Amniotic stem cell (primary cell): ENCODE measurements around the gene RPS6KA4.

Experiments
- DNase-seq: peaks from one replicate; lab custom pipeline; 2025; lab: John Stamatoyannopoulos, UW

The RPS6KA4 gene

DNA sequence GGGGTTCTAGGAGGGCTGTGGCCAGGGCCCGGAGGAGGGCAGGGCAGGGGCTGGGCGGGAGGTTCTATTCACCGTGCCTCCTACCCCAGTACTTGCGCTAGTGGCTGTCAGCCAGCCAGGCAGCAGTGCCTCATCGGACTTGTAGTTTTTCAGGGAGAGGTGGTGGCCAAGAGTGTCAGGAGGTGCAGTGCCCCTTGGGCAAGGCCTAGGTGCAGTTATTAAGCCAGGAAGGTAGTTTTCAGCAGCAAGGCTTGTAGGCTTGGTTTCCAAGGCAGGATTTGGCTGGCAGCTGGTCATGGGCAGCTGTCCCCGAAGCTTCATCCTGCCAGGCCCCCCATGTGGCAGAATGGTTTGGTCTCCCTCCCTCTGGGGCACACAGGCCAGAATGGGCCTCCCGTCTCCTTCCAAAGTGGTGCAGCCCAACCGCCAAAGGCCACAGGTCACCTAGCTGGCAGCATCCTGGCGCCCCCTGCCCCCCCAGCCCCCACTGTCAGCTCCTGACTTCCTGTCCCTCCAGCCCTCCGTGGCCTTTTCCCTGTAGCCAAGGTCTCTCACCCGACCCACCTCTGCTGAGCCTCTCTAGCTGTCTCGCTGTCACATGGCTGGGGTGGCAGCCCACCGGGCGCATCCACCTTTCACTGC, 10.5 kb upstream of the RPS6KA4 start:
- no peak for DNase-seq

DNA sequence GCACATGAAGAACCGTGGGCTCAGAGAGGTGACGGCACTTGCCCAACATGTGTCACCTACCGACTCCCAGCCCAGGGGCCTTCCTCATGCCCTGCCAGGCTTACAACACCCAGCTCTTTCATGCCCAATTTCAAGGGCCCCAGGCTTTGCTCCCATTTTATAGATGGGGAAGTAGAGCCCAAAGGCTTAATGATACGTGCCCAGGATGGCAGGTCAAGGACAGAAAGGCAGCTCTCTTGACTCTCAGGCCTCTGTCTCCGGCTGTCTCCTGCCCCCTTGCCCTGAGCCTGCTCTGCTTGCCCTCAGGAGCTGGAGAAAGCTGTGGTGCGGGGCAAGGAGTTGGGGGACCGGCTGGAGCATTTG, 10.0 kb upstream of the RPS6KA4 start:
- DNase-seq, result no peak

GRCh38 chr11:64349404-64349803, 9.6 kb upstream of the RPS6KA4 start:
- no peak for DNase-seq

DNA sequence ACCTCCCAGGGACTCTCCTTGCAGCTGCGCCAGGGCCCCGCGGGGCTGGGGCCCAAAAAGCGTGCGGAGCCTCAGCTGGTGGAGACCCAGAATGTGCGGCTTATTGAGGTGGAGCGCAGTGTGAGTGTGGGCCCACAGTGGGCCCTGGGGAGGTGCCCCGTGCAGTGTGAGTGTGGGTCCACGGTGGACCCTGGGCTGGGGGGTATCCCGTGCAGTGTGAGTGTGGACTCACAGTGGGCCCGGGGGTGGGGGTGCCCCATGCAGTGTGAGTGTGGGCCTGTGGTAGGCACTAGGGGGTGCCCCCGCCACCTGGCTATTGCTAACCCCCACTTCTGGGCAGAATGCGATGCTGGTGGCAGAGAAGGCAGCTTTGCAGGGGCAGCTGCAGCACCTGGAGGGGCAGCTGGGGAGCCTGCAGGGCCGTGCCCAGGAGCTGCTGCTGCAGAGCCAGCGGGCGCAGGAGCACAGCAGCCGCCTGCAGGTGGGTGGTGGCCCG, 7.8 kb upstream of the RPS6KA4 start:
- DNase-seq, result no peak

DNA sequence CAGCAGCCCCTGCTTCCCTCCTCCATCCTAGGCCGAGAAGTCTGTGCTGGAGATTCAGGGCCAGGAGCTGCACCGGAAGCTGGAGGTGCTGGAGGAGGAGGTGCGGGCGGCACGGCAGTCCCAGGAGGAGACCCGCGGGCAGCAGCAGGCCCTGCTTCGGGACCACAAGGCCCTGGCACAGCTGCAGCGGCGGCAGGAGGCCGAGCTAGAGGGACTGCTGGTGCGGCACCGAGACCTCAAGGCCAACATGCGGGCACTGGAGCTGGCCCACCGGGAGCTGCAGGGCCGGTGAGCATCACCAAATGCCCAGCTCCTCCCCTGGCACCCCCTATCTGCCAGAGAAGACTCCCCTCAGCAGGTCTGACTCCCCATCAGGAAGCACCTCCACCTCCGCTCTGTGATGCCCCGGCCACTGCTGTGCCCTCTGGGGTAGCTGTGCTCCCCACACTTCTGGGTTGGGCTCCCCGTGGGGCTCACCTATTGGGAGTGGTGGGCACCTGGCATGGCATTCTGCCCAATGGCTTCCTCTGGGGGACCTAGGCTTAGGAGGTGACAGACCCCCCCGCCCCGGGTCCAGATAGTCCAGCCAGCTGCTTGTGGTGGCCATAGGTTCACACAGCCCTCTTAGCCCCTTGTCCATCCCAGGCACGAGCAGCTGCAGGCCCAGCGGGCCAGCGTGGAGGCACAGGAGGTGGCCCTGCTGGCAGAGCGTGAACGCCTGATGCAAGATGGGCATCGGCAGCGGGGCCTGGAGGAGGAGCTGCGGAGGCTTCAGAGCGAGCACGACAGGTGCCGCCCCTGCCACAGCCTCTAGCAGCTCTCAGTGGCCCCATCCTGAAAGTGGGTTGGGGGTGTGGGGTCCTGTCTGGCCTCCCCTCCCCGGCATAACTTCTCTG, 6.6 kb upstream of the RPS6KA4 start:
- no peak for DNase-seq

GRCh38 chr11:64352995-64353714, 5.8 kb upstream of the RPS6KA4 start:
- no peak for DNase-seq

DNA sequence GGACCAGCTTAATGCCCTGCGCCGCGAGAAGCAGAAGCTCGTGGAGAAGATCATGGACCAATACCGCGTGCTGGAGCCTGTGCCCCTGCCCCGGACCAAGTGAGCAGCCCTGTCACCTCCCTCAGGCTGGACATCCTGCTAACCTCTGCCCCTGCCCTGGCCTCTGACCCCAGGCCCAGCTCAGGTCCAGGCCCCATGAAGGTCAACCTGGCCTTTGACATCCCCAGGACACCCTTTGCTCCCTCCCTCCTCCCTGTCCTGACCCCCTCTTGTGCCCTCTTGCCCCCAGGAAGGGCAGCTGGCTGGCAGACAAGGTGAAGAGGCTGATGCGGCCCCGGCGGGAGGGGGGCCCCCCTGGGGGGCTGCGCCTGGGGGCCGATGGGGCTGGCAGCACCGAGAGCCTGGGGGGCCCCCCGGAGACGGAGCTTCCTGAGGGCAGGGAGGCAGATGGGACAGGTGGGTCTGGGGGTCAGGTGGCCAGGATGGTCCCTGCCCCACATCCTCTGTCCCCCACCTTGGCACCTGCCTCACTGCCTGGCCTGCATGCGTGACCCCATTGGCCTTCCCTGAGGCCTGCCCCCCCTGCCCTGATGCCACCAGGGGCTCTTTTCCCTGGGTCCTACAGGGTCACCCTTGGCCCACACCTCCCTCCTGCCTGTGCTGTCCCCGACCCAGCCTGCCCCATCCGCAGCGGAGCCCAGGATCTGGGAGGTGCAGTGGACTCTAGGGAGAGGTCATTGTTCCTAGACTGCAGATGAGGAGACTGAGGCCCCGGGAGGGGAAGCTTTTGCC, 5.1 kb upstream of the RPS6KA4 start:
- DNase-seq, result no peak

DNA sequence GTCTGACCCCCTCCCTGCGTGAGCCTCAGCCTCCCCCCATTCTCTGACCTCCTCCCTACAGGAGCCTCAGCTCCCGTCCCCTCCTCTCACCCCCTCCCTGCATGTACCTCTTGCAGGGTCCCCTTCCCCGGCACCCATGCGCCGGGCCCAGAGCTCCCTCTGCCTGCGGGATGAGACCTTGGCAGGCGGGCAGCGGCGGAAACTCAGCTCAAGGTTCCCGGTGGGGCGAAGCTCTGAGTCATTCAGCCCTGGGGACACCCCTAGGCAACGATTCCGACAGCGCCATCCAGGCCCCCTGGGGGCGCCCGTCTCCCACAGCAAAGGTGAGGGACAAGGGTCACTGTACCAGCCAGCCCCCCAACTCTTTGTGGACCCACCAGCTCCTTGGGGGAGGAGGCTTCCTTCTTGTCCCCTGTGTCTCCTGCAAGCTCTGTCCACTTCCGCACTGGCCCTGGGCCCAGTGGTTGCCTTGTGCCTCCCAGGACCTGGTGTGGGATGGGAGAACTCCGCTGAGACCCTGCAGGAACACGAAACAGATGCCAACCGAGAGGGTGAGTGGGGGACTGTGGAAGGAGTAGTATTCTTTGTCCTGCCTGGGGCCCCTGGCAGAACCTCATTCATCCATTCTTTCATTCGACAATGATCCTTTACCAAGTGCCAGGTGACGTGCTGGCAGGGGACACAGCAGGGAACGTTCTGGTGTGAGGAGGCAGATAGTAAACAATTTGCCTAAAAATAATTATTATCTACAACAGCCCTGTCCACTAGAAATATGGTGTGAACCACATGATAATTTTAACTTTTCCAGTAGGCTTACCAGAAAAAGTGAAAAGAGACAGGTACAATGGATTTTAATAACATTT, 3.7 kb upstream of the RPS6KA4 start:
- DNase-seq, result peak; percentile 64

DNA sequence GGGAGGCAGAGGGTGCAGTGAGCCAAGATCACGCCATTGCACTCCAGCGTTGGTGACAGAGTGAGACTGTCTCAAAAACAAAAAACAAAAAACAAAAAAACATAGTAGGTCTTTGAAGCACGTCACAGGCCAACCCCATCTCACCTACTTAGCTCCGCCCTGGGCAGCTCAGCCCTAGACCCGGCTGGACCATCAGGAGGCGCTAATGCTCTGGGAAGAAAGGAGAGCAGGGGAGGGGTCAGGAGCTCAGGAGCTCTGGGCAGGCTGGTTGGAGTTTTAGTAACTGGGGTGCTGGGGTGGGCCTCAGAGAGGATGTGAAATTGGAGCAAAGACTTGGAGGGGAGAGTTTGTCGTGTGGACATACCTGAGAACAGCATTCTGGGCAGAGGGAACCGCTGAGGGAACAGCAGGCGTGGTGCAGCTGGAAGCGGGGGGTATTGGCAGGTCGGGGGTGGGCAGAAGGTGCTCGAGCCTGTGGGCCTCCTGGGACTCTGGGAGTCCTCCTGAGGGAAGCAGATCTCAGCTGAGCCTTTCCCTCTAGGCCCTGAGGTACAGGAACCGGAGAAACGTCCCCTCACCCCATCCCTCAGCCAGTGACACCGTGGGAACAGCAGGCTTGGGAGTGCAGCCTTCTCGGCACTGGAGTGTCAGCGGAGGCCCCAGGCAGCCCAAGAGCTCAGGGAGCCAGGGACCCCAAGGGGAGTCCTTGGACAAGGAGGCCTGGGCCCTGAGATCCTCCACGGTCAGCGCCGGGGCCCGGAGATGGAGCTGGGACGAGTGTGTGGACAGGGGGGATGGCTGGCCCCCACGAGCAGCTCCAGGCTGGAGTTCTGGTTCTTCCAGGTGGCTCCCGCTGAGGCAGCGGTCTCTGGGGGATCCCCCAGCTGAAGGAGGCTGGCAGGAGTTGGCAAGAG, 2.2 kb upstream of the RPS6KA4 start:
- DNase-seq, result no peak

DNA sequence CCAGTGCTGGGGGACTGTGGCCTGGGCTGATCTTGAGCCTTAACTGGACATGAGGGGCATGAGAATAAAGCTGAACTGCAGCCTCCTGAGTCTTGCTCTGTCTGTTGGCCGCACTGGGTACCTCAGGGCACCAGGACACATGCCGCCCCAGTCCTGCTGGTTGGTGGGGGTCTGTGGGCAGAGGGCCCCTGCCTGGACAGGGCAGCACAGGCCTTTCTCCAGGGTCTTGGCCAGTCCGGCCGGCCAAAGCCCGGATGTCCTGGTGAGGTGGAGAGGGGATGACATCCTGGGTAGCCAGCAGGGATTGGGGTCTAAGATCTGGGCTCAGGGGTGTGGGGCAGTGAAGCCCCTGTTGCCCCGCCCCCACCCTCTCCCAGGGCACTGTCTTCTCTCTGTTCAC, 1.5 kb upstream of the RPS6KA4 start:
- no peak for DNase-seq

DNA sequence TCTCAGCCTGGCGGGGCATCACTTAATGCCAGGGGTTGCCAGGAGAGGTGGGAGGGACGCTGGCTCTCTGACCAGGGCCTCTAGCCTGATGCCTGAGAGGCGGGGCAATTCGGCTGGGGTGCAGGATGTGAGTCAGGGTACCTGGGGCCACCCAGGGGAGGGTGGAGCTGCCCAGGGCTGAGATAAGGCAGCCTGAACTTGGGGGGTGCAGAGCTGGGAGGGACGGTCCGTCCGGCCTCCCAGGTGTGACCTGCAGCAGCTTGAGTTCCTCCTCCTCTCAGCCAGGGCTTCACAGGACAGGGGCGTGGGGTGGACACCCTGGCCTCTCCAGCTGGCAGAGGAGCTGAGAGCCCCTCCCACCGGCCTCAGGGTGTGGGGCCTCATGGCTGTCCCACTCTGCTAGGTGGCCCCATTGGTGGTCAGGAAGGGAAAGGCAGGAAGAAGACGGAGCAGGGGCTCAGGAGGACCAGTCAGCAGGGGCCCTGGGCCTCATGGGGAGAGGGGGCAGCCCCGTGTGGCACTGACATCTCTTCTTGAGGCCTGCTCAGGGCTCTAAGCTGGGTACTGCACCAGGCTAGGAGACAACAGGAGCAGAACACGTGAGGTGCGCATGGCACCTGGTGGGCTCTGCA, 942 bp upstream of the RPS6KA4 start:
- no peak for DNase-seq

GRCh38 chr11:64358536-64358906, 441 bp upstream of the RPS6KA4 start:
- no peak for DNase-seq

DNA sequence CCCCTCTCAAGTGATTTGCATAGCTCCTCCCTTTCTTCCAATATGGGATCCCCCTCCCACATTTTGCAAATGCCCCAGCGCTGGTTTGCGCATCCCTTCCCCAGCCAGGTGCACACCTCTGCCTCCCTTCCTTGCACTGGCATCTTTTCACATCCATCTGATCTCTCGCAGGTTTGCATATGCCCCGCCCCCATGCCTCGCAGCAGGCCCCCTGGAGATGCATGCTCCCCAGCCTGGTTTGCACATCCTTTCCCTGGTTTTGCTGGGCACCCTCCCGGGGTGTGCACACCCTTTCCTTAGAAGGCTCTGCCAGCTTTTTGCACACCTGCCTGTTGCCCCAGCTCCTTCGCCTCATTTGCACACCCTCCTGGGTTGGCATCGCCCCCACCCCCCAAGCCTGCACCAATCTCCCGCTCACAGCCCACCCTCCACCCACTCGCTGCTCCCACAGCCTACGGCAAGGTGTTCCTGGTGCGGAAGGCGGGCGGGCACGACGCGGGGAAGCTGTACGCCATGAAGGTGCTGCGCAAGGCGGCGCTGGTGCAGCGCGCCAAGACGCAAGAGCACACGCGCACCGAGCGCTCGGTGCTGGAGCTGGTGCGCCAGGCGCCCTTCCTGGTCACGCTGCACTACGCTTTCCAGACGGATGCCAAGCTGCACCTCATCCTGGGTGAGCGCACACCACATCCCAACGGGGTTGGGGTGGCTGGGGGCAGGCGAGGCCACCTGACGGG, 917 bp downstream of the RPS6KA4 start:
- DNase-seq, result no peak

DNA sequence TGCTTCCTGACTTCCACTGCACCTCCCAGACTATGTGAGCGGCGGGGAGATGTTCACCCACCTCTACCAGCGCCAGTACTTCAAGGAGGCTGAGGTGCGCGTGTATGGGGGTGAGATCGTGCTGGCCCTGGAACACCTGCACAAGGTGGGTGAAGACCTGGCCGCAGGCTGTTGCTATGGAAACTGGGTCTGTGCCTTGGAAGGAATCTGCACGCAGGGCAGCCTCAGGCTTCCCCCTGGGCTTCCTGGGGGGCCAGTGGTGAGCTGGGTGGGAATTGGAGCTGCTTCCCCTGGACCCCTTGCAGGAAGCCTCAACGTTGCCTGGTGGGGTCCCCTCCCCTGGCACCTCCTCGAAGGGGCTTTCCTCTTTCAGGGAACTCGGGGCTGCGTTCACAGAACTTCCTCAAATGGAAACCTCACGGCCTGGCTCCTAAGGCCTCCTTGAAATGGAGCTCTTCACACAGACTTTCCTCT, 1.5 kb downstream of the RPS6KA4 start:
- DNase-seq, result no peak

DNA sequence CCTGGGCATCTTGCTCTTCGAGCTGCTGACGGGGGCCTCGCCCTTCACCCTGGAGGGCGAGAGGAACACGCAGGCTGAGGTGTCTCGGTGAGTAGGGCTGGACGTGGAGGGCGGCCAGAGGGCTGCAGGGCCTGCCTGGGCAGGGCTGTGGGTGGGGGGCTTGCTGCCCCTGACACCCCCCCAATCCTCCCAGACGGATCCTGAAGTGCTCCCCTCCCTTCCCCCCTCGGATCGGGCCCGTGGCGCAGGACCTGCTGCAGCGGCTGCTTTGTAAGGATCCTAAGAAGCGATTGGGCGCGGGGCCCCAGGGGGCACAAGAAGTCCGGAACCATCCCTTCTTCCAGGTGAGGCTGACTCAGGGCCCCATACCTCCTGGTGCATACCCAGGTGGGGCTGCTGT, 2.7 kb downstream of the RPS6KA4 start:
- DNase-seq, result no peak

DNA sequence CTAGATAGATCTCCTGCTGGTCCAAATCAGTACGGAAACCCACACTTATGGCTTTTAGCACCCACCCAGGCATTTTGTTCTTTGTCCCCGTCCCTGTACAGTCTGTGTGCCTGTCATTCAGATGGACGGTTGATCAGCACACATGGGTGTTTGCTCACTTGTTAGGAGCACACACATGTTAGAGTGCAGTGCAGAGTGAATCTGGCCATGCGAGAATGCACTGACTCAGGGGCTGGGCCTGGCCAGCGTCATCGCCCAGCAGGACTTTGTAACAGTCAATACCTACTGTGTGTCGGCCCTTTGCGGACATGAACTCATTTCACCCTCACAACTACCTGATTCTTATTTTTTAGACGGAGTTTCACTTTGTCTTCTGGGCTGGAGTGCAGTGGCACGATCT, 3.4 kb downstream of the RPS6KA4 start:
- DNase-seq, result no peak

- DNase-seq, result no peak
These were observed 5.5 kb downstream of the RPS6KA4 start for GRCh38 chr11:64364435-64364834.

GRCh38 chr11:64364911-64365310, 5.9 kb downstream of the RPS6KA4 start:
- no peak for DNase-seq

DNA sequence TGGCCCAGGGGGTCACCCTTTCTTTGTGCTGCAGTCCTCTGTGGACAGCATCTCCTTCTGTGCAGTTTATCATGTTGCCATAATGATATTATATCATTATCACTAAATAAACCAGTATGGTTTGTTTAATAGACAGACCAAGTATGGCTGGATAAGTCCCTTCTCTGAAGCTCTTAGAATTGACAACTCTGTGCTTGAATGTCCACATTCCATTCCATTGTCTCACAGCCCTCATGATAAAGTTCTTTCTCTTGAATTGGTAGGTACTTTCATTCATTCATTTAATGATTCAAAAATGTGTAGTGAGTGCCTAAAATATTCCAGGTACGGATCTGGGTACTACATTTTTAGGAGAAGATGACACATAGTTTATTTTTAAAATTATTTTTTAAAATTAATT, 7.8 kb downstream of the RPS6KA4 start:
- DNase-seq, result no peak
